Memory B cell (primary cell): ENCODE measurements around the gene FCER2.

ENCODE experiments used
- ATAC-seq: fragments of 150-1000 bp; cut with Tn5 transposase; 2 replicates; pipeline ENCODE4 v1.10.0; 2021; ENCODE audit warnings: low read depth, mild to moderate bottlenecking, moderate library complexity
- DNase-seq, 2 donors: peaks; one replicate each; pipeline ENCODE4 v3.0.0; 2022; ENCODE audit warnings: low spot score in 2 of 2
- H3K27ac Mint-ChIP-seq: one replicate; pipeline ENCODE4 v1.8.0; 2022; ENCODE audit warnings: mild to moderate bottlenecking, moderate library complexity, mixed read lengths
- H3K27me3 Mint-ChIP-seq: one replicate; pipeline ENCODE4 v1.8.0; 2022; ENCODE audit warnings: mixed read lengths
- H3K36me3 Mint-ChIP-seq: one replicate; pipeline ENCODE4 v1.8.0; 2022; ENCODE audit warnings: mild to moderate bottlenecking, mixed read lengths
- H3K4me1 Mint-ChIP-seq: one replicate; pipeline ENCODE4 v1.8.0; 2022; ENCODE audit warnings: mixed read lengths
- H3K4me3 Mint-ChIP-seq: one replicate; pipeline ENCODE4 v1.8.0; 2022; ENCODE audit warnings: mild to moderate bottlenecking, moderate library complexity, mixed read lengths
- H3K9me3 Mint-ChIP-seq: one replicate; pipeline ENCODE4 v1.8.0; 2022; ENCODE audit warnings: mixed read lengths

Gene FCER2

GRCh38 chr19:7739801-7740681 lies 38.1 kb upstream of the FCER2 start:
- H3K36me3 Mint-ChIP-seq = peaks cover 3% of the 10 kb centered on the region
- peaks cover 5% of the 10 kb centered on the region for H3K27me3 Mint-ChIP-seq
- H3K4me3 Mint-ChIP-seq = no peak overlapping the region
- H3K9me3 Mint-ChIP-seq = peaks cover 2% of the 10 kb centered on the region
- peaks cover 30% of the 10 kb centered on the region for H3K4me1 Mint-ChIP-seq
- ATAC-seq (no peak), DNase-seq (no peak)
- no peak overlapping the region for H3K27ac Mint-ChIP-seq

DNA sequence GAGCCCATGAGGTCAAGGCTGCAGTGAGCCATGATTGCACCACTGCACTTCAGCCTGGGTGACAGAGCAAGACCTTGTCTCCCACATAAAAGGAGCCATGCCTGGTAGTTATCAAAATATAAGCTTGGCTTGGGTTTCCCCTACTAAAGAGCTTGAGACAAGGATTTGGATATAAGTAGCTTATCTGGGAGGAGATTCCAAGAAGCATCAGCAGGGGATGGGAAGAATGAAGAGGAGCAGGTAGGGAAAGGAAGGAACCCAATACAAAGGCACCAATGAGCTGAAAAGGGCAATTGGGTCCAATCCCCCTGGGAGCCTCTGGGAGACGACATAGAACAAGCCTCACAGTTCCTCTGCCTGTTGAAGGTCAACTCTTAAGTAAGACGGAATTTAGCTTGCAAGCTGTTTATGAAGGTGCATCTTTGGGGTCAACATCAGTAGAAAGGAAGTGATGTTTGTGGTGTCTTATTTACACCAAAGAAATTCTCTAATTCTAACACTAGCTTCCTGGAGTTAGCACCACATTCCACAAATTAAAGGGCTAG lies 37.4 kb upstream of the FCER2 start:
- peaks cover 2% of the 10 kb centered on the region for H3K9me3 Mint-ChIP-seq
- H3K27ac Mint-ChIP-seq = no peak overlapping the region
- DNase-seq (no peak), ATAC-seq (no peak)
- H3K36me3 Mint-ChIP-seq = peaks cover 3% of the 10 kb centered on the region
- H3K4me1 Mint-ChIP-seq = peaks cover 24% of the 10 kb centered on the region
- peaks cover 7% of the 10 kb centered on the region for H3K27me3 Mint-ChIP-seq
- H3K4me3 Mint-ChIP-seq = no peak overlapping the region

- Mint-ChIP-seq H3K4me1 (peaks cover 13% of the 10 kb centered on the region), H3K27me3 (peaks cover 8% of the 10 kb centered on the region), H3K36me3 (peaks cover 3% of the 10 kb centered on the region), H3K27ac (no peak overlapping the region), H3K4me3 (no peak overlapping the region), H3K9me3 (peaks cover 2% of the 10 kb centered on the region)
- no peak for DNase-seq
- no peak for ATAC-seq
These were observed 36.1 kb upstream of the FCER2 start for GRCh38 chr19:7738023-7738422.

GRCh38 chr19:7737215-7737614 lies 35.3 kb upstream of the FCER2 start:
- peaks cover 8% of the 10 kb centered on the region for H3K27me3 Mint-ChIP-seq
- no peak overlapping the region for H3K27ac Mint-ChIP-seq
- no peak for DNase-seq
- H3K9me3 Mint-ChIP-seq = peaks cover 2% of the 10 kb centered on the region
- H3K4me1 Mint-ChIP-seq = peaks cover 7% of the 10 kb centered on the region
- no peak overlapping the region for H3K4me3 Mint-ChIP-seq
- peaks cover 3% of the 10 kb centered on the region for H3K36me3 Mint-ChIP-seq
- ATAC-seq = no peak

DNA sequence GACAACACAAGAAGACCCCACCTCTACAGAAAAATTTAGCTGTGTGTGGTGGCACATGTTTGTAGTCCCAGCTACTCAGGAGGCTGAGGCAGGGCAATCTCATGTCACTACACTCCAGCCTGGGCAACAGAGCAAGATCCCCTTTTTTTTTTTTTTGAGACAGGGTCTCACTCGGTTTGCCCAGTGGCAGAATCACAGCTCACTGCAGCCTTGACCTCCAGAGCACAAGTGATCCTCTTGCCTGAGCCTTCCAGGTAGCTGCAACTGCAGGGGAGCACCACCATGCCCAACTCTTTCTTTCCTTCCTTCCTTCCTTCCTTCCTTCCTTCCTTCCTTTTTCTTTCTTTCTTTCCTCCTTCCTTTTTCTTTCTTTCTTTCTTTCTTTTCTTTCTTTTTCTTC lies 34.2 kb upstream of the FCER2 start:
- no peak overlapping the region for H3K4me3 Mint-ChIP-seq
- H3K9me3 Mint-ChIP-seq = peaks cover 2% of the 10 kb centered on the region
- H3K27me3 Mint-ChIP-seq = peaks cover 10% of the 10 kb centered on the region
- H3K27ac Mint-ChIP-seq = no peak overlapping the region
- no peak for DNase-seq
- no peak for ATAC-seq
- peaks cover 3% of the 10 kb centered on the region for H3K36me3 Mint-ChIP-seq
- H3K4me1 Mint-ChIP-seq = peaks cover 7% of the 10 kb centered on the region

- Mint-ChIP-seq H3K4me1 (peaks cover 9% of the 10 kb centered on the region), H3K27ac (no peak overlapping the region), H3K9me3 (no peaks in the 10 kb centered on the region), H3K36me3 (peaks cover 3% of the 10 kb centered on the region), H3K4me3 (no peak overlapping the region), H3K27me3 (peaks cover 11% of the 10 kb centered on the region)
- no peak for DNase-seq
- ATAC-seq = no peak
These were observed 32.6 kb upstream of the FCER2 start for GRCh38 chr19:7734220-7735203.

- no peak overlapping the region for H3K27ac Mint-ChIP-seq
- H3K27me3 Mint-ChIP-seq = peaks cover 18% of the 10 kb centered on the region
- H3K9me3 Mint-ChIP-seq = no peaks in the 10 kb centered on the region
- H3K36me3 Mint-ChIP-seq = peaks cover 3% of the 10 kb centered on the region
- no peak for DNase-seq
- ATAC-seq = no peak
- peaks cover 15% of the 10 kb centered on the region for H3K4me1 Mint-ChIP-seq
- H3K4me3 Mint-ChIP-seq = no peak overlapping the region
These were observed 31.4 kb upstream of the FCER2 start for GRCh38 chr19:7733376-7733775.

GRCh38 chr19:7732045-7732444 lies 30.1 kb upstream of the FCER2 start, which contains the start of gene CLEC4G:
Gene CLEC4G (minus strand): TSS chr19:7732110. CDS start chr19:7732102, 8 bp downstream.
- no peak for ATAC-seq
- peaks cover 6% of the 10 kb centered on the region for H3K36me3 Mint-ChIP-seq
- no peaks in the 10 kb centered on the region for H3K9me3 Mint-ChIP-seq
- H3K4me1 Mint-ChIP-seq = peaks cover 15% of the 10 kb centered on the region
- no peak for DNase-seq
- peak within 1 kb of the TSS; percentile 29 for H3K4me3 Mint-ChIP-seq
- H3K27me3 Mint-ChIP-seq = peaks cover 24% of the 10 kb centered on the region
- no peak within 1 kb of the TSS for H3K27ac Mint-ChIP-seq

- Mint-ChIP-seq H3K27ac (no peak overlapping the region), H3K4me3 (no peak overlapping the region), H3K36me3 (peaks cover 6% of the 10 kb centered on the region), H3K27me3 (peaks cover 22% of the 10 kb centered on the region), H3K9me3 (no peaks in the 10 kb centered on the region), H3K4me1 (peaks cover 15% of the 10 kb centered on the region)
- DNase-seq = no peak
- no peak for ATAC-seq
These were observed 29.7 kb upstream of the FCER2 start for GRCh38 chr19:7731615-7732014.

- peaks cover 3% of the 10 kb centered on the region for H3K36me3 Mint-ChIP-seq
These were observed 29.3 kb upstream of the FCER2 start for GRCh38 chr19:7731218-7731595.

GRCh38 chr19:7730286-7731217 lies 28.6 kb upstream of the FCER2 start:
- H3K4me1 Mint-ChIP-seq = peaks cover 15% of the 10 kb centered on the region
- peak overlapping the region; percentile 75 for H3K27ac Mint-ChIP-seq
- H3K4me3 Mint-ChIP-seq = peak overlapping the region; percentile 66
- no peaks in the 10 kb centered on the region for H3K9me3 Mint-ChIP-seq
- peaks cover 22% of the 10 kb centered on the region for H3K27me3 Mint-ChIP-seq
- no peak for DNase-seq
- peaks cover 3% of the 10 kb centered on the region for H3K36me3 Mint-ChIP-seq
- no peak for ATAC-seq

More at GRCh38 chr19:7731218-7731595, 29.3 kb upstream of the FCER2 start:
- no peak overlapping the region for H3K27ac Mint-ChIP-seq
- no peak for DNase-seq
- H3K4me1 Mint-ChIP-seq = peaks cover 15% of the 10 kb centered on the region
- ATAC-seq = no peak
- H3K4me3 Mint-ChIP-seq = no peak overlapping the region
- no peaks in the 10 kb centered on the region for H3K9me3 Mint-ChIP-seq
- peaks cover 22% of the 10 kb centered on the region for H3K27me3 Mint-ChIP-seq

DNA sequence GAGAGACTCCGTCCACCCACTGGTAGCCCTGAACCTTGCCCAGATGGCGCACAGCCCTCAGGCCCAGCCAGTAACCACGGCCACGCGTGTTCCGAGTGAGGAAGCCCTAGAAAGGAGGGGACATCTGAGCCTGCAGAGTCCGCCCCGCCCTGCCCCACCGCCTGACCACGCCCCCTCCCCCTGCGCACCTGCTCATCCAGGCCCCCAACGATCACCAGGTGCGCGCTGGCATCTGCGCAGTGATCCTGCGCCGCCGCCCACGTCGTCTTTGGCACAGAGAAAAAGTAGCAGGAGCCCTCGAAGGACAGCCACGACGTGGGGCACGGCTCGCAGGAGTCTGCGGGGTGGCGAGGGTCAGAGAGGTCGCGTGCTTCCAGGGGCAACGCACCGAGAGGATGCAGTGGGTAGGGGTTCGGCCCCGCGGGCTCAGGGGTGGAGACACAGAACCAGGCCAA lies 27.9 kb upstream of the FCER2 start:
- peaks cover 15% of the 10 kb centered on the region for H3K4me1 Mint-ChIP-seq
- no peaks in the 10 kb centered on the region for H3K9me3 Mint-ChIP-seq
- H3K27me3 Mint-ChIP-seq = peaks cover 22% of the 10 kb centered on the region
- peak; percentile 67 for ATAC-seq
- peaks cover 3% of the 10 kb centered on the region for H3K36me3 Mint-ChIP-seq
- no peak for DNase-seq
- H3K27ac Mint-ChIP-seq = peak overlapping the region; percentile 75
- peak overlapping the region; percentile 66 for H3K4me3 Mint-ChIP-seq

DNA sequence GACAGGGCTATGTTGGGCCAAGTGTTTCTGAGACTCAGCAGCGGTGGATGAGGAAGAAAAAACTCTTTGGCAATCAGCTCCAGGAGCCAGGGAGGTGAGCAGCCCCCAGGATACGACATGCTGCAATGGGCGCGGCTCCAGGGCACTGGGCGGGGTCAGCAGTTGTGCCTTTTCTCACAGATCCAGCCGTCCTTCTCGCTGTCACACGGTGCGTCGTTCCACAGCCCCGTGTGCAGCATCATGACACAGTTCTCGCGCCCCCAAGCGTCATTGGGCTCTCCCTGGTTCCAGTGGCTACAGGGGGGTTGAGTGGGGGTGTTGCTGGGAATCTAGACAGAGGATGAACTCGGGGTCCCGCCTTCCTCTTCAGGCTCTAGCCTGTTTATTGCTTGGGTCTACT lies 27.3 kb upstream of the FCER2 start:
- DNase-seq = no peak
- peaks cover 20% of the 10 kb centered on the region for H3K27me3 Mint-ChIP-seq

More for the DNA sequence above, 27.3 kb upstream of the FCER2 start:
- Mint-ChIP-seq H3K4me1 (peaks cover 13% of the 10 kb centered on the region), H3K4me3 (peak overlapping the region; percentile 66), H3K9me3 (no peaks in the 10 kb centered on the region), H3K36me3 (peaks cover 3% of the 10 kb centered on the region), H3K27ac (peak overlapping the region; percentile 75)
- peak; percentile 68 for ATAC-seq
